A549 (cell line): ENCODE results near the gene AMN.

Experiments
- CHD2 ChIP-seq: fragments of 150-350 bp; IDR thresholded peaks from 2 replicates; pipeline ENCODE4 v1.6.1; 2014; ENCODE audit warnings: low read length; ENCODE audit not compliant: partially characterized antibody
- POLR2A ChIP-seq: IDR thresholded peaks from 2 replicates; pipeline ENCODE4 v1.6.1; 2012; ENCODE audit warnings: mild to moderate bottlenecking, low read length

DNA sequence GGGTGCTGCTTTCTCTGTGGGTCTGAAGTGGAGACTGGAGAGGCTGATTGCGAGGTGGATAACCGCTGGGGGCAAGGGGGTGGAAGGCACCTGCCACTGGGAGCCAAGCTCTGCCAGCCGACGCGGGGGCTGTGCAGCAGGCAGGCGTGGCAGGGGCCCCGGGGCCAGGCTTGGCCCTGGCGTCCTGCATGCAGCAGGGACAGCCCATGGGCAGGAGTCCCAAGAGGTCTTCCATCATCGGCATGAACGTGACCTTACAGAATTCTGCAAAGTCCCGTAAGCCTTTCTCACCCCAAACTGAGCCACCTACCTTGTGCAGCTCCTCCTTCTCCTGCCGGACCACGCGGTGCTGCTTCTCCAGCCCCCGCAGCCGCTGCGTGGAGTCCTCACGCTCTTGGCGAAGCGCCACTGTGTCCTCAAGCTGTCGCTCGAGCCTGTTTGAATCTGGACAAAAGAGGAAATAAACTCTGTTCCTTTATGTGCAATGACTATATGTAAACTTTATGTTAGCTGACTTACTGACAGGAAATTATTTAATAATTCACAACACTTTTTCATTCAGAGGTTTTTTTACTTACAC is 51.3 kb downstream of the AMN start:
- TF ChIP-seq POLR2A: no peak
- no peak for TF ChIP-seq CHD2
